Fibroblast of mammary gland (primary cell): Measurements from ENCODE around the gene LRRC28.
A peak's percentile ranks its signal among the peaks of the same experiment; 100 is the strongest.

ENCODE experiments used
- DNase-seq: peaks from one replicate; pipeline ENCODE4 v3.0.0-alpha.2; 2010; ENCODE audit warnings: low read depth
- H3K4me3 ChIP-seq: 2 replicates; pipeline ENCODE4 v1.5.1; 2011; ENCODE audit warnings: low read depth, mild to moderate bottlenecking, low read length, moderate library complexity; ENCODE audit not compliant: control insufficient read depth
- CTCF ChIP-seq: conservative IDR thresholded peaks from 2 replicates; pipeline ENCODE4 v1.5.1; 2011; ENCODE audit warnings: low read depth, low read length, inconsistent platforms; ENCODE audit not compliant: control insufficient read depth, insufficient read depth

Gene LRRC28

GRCh38 chr15:99321468-99321867 is 70.2 kb downstream of the LRRC28 start:
- H3K4me3 ChIP-seq, result no peak overlapping the region
- no peak for DNase-seq
- no peak for TF ChIP-seq CTCF

- DNase-seq, result peak; percentile 27
- no peak overlapping the region for H3K4me3 ChIP-seq
- no peak for TF ChIP-seq CTCF
Observed at GRCh38 chr15:99322643-99323405, 71.5 kb downstream of the LRRC28 start.

GRCh38 chr15:99324082-99324620 is 72.9 kb downstream of the LRRC28 start:
- peak; percentile 89 for DNase-seq
- no peak for TF ChIP-seq CTCF
- H3K4me3 ChIP-seq, result peak overlapping the region; percentile 46

- TF ChIP-seq CTCF, result no peak
- no peak for DNase-seq
- peak overlapping the region; percentile 46 for H3K4me3 ChIP-seq
Observed at GRCh38 chr15:99324700-99325099, 73.4 kb downstream of the LRRC28 start.

- H3K4me3 ChIP-seq, result no peak overlapping the region
- TF ChIP-seq CTCF, result no peak
- no peak for DNase-seq
Observed at GRCh38 chr15:99326235-99326634, 75.0 kb downstream of the LRRC28 start.

- DNase-seq, result no peak
- H3K4me3 ChIP-seq, result no peak overlapping the region
- TF ChIP-seq CTCF, result no peak
Observed at GRCh38 chr15:99328106-99329072, 77.1 kb downstream of the LRRC28 start.
